SK-N-SH (cell line): ENCODE data around the gene UBAC2.

Source experiments
- CTCF ChIP-seq: fragments of 200-600 bp; sonication (generic); IDR thresholded peaks from 2 replicates; pipeline ENCODE4 v1.6.1; 2017; ENCODE audit warnings: antibody characterized with exemption, mild to moderate bottlenecking, moderate library complexity
- FOXM1 ChIP-seq: IDR thresholded peaks from 2 replicates; pipeline ENCODE4 v1.4.0; 2012; ENCODE audit warnings: low read depth, mild to moderate bottlenecking
- MAX ChIP-seq: IDR thresholded peaks from 2 replicates; pipeline ENCODE4 v1.4.0; 2012; ENCODE audit warnings: low read depth
- PBX3 ChIP-seq: IDR thresholded peaks from 2 replicates; pipeline ENCODE4; 2012
- POLR2AphosphoS5 ChIP-seq: IDR thresholded peaks from 2 replicates; pipeline ENCODE4 v1.6.1; 2012; ENCODE audit warnings: low read depth, low read length
- RAD21 ChIP-seq: IDR thresholded peaks from 2 replicates; pipeline ENCODE4 v1.6.1; 2012; ENCODE audit warnings: mild to moderate bottlenecking, low read length
- RCOR1 ChIP-seq: fragments of 150-350 bp; IDR thresholded peaks from 2 replicates; pipeline ENCODE4 v1.6.1; 2017; ENCODE audit warnings: antibody characterized with exemption, low read length
- SMC3 ChIP-seq: IDR thresholded peaks from 2 replicates; pipeline ENCODE4 v1.6.1; 2012; ENCODE audit warnings: low read depth, low read length, improper control_type of control experiment

GRCh38 chr13:99370481-99371275 lies 170.0 kb downstream of the UBAC2 start:
- TF ChIP-seq MAX, result no peak
- no peak for TF ChIP-seq POLR2AphosphoS5
- no peak for TF ChIP-seq RCOR1
- no peak for TF ChIP-seq CTCF
- no peak for TF ChIP-seq PBX3
- no peak for TF ChIP-seq RAD21
- no peak for TF ChIP-seq FOXM1
- TF ChIP-seq SMC3, result no peak
